Amniotic epithelial cell (primary cell): ENCODE measurements around the gene ATP2C2.
"Not testable (repeated sequence)": the region's sequence is repeated elsewhere in the genome, so short reads cannot be mapped to it uniquely, and the experiment has no call there.

Experiments used
- DNase-seq: peaks from one replicate; pipeline ENCODE4 v3.0.0-alpha.2; 2010; ENCODE audit warnings: low read depth

ATP2C2 gene

GRCh38 chr16:84398701-84399100 is 30.4 kb downstream of the ATP2C2 start:
- DNase-seq, result no peak

DNA sequence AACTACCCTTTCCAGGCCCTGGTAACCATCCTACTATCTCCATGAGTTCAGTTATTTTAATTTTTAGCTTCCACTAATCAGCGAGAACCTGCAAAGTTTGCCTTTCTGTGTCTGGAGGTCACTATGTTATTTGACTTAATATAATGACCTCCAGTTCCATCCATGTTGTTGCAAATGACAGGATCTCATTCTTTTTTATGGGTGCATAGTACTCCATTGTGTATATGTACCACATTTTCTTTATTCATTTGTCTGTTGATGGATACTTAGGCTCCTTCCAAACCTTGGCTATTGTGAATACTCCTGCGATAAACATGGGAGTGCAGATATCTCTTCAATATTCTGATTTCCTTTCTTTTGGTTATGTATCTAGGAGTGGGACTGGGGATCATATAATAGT is 31.6 kb downstream of the ATP2C2 start:
- not testable (repeated sequence) for DNase-seq

GRCh38 chr16:84403435-84403834 is 35.1 kb downstream of the ATP2C2 start:
- DNase-seq, result not testable (repeated sequence)

DNA sequence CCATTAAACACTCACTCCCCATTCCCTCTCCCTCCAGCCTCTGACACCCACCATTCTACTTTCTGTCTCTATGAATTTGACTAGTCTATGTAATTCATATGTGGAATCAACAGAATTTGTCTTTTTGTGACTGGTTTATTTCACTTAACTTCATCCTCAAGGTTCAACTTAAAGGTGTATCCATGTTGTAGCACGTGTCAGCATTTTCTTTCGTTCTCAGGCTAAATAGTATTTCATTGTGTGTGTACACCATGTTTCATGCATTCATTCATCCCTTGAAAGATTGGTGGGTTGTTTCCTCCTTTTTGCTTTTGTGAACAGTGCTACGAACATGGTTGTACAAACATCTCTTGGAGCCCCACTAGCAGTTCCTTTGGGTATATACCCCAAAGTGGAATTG is 36.0 kb downstream of the ATP2C2 start:
- DNase-seq, result no peak

DNA sequence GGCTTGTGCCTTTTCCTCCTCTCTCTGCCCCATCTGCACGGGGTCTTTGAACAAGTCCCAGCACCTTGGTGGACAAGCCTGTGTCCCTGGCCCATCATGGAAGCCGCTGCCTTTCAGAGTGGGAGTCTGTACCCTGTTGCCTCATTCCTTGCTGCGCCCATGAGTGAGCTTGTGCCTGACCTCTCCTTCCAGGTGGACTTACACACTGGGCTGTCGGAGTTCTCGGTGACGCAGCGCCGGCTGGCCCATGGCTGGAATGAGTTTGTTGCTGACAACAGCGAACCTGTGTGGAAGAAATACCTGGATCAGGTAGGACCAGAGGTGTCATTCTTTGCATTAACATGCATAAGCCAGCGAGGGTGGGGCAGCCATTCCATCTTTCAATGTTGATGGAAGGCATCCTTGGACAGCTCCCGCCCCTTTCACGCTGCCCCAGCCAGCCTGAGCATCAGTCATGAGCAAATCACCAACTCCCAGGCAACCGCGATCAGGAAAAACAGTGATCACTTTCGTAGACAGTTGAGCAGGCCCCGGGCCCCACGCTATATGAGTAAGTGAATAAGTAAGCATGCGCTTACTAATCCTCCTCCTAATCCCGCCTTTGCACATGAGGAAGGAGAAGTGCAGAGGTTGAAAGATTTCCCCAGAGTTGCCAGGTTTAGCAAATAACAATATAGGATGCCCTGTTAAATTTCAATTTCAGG is 36.8 kb downstream of the ATP2C2 start:
- peak; percentile 12 for DNase-seq

DNA sequence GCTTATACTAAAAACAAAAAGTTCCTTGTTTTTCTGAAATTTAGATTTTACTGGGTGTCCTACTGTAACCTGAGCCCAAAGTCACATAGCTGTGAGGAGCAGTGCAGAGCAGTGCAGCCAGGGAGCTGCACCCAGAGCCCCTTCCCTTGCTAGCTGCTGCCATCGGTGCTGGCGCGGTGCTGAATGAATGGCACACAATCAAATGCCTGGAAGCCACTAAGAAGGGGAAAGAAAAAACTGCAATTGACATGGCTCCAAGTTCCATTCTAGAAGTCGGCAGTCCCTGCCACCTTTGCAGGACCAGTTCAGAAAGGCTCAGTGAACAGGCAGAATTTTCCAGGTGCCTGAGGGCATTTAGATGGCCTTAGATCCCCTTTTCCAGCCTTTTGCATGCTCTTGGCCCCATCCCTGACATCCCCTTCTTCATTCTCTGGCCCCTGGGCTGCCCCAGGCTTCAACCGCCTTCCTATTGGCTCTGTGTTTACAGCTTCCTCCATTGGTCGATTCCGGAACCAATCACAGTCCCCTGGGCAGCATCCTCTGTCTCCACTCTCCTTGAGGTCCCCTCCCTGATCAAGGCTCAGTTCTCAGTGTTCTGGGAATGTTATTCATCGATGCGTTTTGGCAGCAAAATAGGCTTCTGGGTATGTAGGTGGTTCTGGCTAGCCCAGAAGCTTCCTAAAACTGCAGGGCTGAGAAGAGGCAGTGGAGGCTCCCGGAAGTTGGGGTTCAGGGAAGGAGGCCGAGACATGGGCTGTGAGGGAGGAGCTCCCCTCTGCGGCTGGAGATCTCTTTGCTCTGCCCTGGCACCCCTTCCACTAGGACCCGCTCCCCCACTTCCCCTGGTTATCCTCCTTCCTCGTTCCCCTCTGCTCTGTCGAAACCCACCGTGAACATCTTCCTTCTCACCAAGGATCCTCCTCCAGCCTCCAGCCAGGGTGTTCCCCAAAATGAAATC is 37.9 kb downstream of the ATP2C2 start:
- no peak for DNase-seq

- DNase-seq, result no peak
Observed at GRCh38 chr16:84407588-84408313, 39.4 kb downstream of the ATP2C2 start.

- DNase-seq, result no peak
Observed at GRCh38 chr16:84408314-84408690, 40.0 kb downstream of the ATP2C2 start.

- DNase-seq, result no peak
Observed at GRCh38 chr16:84408856-84409255, 40.5 kb downstream of the ATP2C2 start.

DNA sequence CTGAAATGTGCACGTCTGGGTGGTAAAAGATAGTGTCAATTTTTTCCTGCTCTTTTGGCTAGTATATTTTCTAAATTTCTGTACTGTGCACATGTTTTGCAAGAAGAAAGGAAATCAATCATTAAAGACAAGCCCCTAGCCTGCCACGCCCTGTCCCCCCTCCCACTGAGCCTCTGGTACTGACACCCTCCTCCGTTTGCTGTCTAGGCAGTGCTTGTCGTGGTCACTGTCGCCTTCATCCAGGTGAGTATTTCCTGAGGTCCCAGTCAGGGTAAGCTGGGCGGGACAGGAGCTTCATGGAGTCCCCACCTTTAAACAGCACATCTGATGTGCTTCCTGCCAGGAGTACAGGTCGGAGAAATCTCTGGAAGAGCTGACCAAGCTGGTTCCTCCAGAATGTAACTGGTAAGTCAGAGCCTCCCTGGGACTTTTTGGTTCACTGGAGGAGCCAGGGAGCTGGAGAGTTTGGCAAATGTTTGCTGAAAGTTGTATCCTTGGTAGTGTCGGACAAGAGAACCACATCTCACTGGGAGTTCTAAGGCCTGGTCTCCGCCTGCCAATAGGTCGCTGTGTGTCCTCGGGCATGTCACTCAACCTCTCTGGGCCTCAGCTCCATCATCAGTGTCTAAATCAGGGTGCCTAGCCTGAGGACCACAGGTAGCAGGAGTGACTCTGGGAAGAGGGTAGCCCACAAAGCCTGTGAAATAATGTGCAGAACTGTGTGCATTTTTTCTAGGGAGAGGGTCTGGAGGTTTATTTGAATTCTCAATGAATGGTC is 42.2 kb downstream of the ATP2C2 start:
- DNase-seq, result no peak

- DNase-seq, result no peak
Observed at GRCh38 chr16:84411768-84412167, 43.4 kb downstream of the ATP2C2 start.

- no peak for DNase-seq
Observed at GRCh38 chr16:84412262-84412661, 43.9 kb downstream of the ATP2C2 start.

- no peak for DNase-seq
Observed at GRCh38 chr16:84413244-84414004, 45.1 kb downstream of the ATP2C2 start.

DNA sequence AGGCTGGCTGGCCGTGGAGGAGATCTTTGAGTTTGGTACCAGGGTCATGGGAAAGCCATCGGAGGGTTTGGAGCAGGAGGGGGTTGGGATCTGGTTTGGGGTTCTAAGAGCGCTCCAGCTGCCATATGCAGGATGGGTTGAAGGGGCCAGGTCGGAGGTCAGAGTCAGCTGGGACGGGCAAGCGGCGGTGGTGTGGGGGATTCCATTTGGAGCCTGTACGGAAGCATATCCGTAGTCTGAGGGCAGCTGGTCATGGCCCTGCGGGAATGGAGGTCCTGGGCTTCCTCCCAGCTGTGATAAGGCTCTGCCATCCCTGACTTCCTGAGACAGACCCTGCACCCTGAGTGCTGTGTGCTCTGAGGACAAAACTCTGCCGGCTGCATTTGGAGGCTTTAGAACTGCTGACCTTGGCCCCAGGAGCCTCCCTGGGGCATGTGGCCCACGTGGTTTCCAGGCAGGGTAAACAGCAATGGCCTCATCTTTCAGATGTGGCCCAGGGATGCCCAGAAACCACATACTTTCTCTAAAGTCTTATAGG is 46.5 kb downstream of the ATP2C2 start:
- DNase-seq, result no peak

GRCh38 chr16:84416407-84417321 is 48.3 kb downstream of the ATP2C2 start:
- no peak for DNase-seq

DNA sequence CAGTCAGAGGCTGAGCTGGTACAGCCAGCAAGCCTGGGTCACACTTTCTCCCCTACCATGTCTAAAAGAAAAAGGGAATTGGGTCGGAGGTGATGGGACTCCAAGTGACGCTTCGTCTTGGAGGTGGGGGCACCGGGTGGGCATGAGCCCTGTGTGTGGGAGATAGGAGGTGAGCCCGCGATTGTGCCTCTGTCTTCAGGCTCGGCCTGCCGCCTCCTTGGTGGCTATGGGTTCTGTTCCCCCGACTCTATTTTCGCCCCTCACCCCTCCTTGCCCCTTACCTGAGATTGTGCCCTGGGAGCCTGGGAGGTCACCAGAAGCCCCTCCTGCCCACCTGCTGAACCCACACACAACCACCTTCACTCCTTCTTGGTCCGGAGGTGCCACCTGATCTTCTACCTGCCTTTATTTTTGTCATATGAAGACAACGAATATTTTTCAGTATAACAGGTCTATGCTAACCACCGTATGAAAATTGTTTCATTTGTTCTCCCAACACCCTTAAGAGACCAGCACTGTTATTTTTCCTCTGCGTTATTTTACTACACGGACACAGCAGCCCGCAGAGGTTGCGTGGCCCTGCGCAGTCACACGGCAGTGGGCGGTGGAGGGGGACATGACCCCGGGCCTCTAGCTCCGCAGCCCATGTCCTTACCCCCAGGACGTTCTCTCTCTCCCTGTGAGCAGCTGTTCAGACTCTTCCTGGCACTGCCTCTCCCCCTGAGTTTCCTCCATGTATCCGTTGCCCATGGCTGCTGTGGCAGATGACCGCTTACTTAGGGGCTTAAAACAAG is 49.9 kb downstream of the ATP2C2 start:
- no peak for DNase-seq

DNA sequence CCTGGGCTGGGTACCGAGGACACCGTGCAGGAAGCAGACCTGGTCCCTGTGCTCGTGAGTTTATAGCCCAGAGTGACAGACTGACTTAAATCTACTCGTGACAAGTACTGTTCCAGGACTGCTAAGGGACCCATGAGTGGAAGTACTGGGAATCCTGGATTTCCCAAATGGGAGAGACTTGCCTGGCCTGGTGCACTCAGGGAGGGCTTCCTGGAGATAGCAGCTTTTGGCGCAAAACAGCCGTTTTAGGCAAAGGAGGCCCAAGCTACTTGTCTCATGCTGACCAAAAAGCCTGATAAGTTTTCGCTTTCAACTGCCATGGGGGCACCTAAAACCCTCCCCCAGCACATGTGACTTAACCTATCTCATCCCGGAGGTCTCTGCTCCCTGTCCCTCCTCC is 51.4 kb downstream of the ATP2C2 start:
- no peak for DNase-seq

GRCh38 chr16:84420556-84420955 is 52.2 kb downstream of the ATP2C2 start:
- not testable (repeated sequence) for DNase-seq
